ENCODE measurements around the gene ERP44. TPM values are rescaled to one million over a fixed set of nuclear protein-coding genes. Genes with fewer than 3 reads are reported as not detected.

ERP44 gene
- total and polyA plus RNA-seq, 2 donors (not counting 3 experiments of a cell fraction or from before 2014, with no cell fraction given), result 9.9 to 21.4 TPM

DNA sequence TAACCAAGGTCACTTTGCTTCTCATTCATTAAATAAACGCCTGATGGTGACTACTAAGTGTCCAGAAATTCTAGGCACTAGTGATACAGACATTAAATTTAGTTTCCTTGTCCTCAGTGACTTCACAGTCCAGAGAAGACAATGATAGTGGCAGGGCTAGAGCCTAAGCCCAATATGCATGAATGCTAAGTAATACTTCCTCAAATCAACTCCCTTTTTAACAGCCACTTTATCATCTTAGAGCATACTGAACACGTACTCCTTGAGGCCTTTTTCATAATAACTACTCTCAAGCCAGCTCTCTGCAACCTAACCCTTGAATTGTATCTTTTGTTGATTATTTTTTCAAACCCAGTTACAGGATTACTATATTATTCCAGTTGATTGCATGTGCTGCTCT, 118.2 kb downstream of the ERP44 start:
- no TSS peak for BruUV-seq (replicated peaks)
- dilution Hi-C loops (cut with MboI; ENCODE audit: extremely low pct_ligation_motif_present, low sequenced_read_pairs) (no loop called here), intact Hi-C loops (cut with micrococcal nuclease) (no loop called here)
- H3K9me1 ChIP-seq (replicated peaks; ENCODE audit: control insufficient read depth, extremely low read depth, insufficient read depth, low read length), result no peaks in the 10 kb centered on the region
- FAIRE-seq (no peak), DNase-seq (ENCODE audit: low read depth, low spot score) (no peak)
- no peaks in the 10 kb centered on the region for H3K4me1 ChIP-seq (ENCODE audit: control insufficient read depth, extremely low read depth, insufficient read depth, low read length)
- ChIA-PET CTCF (interaction anchor here (1.2 kb wide), 1 partner anchor 16 kb away, joined by 3 read pairs; no protein-coding TSS in a partner anchor), POLR2A (no interaction called here)
- no peak overlapping the region for H3K27ac ChIP-seq (ENCODE audit: insufficient read depth, low read depth, low read length)
- H4K20me1 ChIP-seq (replicated peaks; ENCODE audit: control insufficient read depth, extremely low read depth, insufficient read depth, low read length), result no peaks in the 10 kb centered on the region
- TF ChIP-seq JUN (IDR thresholded peaks at IDR 0.05; ENCODE audit: borderline replicate concordance, insufficient read depth, insufficient read length, low read depth) (no peak), EZH2 (IDR thresholded peaks at IDR 0.05; ENCODE audit: borderline replicate concordance, low read depth, low read length, severe bottlenecking) (no peak), MAX (IDR thresholded peaks at IDR 0.05; ENCODE audit: insufficient read depth, insufficient read length) (no peak), POLR2AphosphoS5 (IDR thresholded peaks at IDR 0.05; ENCODE audit: insufficient read depth, low read depth, low read length) (no peak), MYC (IDR thresholded peaks at IDR 0.05; ENCODE audit: low read depth, low read length) (no peak), GATA2 (IDR thresholded peaks at IDR 0.05; ENCODE audit: insufficient read depth, insufficient read length, low read depth, low read length) (no peak), POLR2A (IDR thresholded peaks at IDR 0.05; ENCODE audit: low read depth, low read length) (no peak), CTCF (IDR thresholded peaks at IDR 0.05; ENCODE audit: extremely low read depth in 1 of 2, insufficient read depth in 1 of 2, low read depth in 1 of 2, low read length in 2 of 2) (no peak), FOS (IDR thresholded peaks at IDR 0.05; ENCODE audit: borderline replicate concordance, insufficient read depth, low read length) (no peak)
- no peaks in the 10 kb centered on the region for H3K79me2 ChIP-seq (ENCODE audit: control insufficient read depth, insufficient read depth, low read length)
- H3K4me3 ChIP-seq (replicated peaks in 1 of 3; ENCODE audit: insufficient read depth in 1 of 3, low read depth in 1 of 3, low read length in 3 of 3), result no peak overlapping the region
- H3K9me3 ChIP-seq (replicated peaks; ENCODE audit: control insufficient read depth, insufficient read depth, low read length), result no peaks in the 10 kb centered on the region
- no peak overlapping the region for H2AFZ ChIP-seq (ENCODE audit: low read depth, low read length)
- H3K9ac ChIP-seq (replicated peaks; ENCODE audit: extremely low read depth, insufficient read depth, low read length), result no peak overlapping the region
- H3K27me3 ChIP-seq (ENCODE audit: control insufficient read depth in 2 of 2, insufficient read depth in 2 of 2, low read length in 2 of 2), result no peaks in the 10 kb centered on the region
- H3K36me3 ChIP-seq (ENCODE audit: control insufficient read depth in 2 of 2, extremely low read depth in 1 of 2, insufficient read depth in 2 of 2, low read length in 2 of 2), result no peaks in the 10 kb centered on the region
- no peak overlapping the region for H3K4me2 ChIP-seq (ENCODE audit: insufficient read depth, low read length)

Data from endothelial cell of umbilical vein (primary cell).